22Rv1 (cell line): ENCODE measurements around the gene CBR3.

ENCODE experiments used
- H3K27ac ChIP-seq: fragments of 450-650 bp; 2 replicates; pipeline ENCODE4 v1.5.1; 2017
- ZFX ChIP-seq: fragments of 450-650 bp; IDR thresholded peaks from 2 replicates; pipeline ENCODE4 v1.6.1; 2017; ENCODE audit warnings: antibody characterized with exemption, borderline replicate concordance
- TF ChIP-seq, protein P1 (sequence below): fragments of 450-650 bp; IDR thresholded peaks from 2 replicates; pipeline ENCODE4 v1.5.1; 2017; ENCODE audit warnings: mild to moderate bottlenecking

Gene CBR3

DNA sequence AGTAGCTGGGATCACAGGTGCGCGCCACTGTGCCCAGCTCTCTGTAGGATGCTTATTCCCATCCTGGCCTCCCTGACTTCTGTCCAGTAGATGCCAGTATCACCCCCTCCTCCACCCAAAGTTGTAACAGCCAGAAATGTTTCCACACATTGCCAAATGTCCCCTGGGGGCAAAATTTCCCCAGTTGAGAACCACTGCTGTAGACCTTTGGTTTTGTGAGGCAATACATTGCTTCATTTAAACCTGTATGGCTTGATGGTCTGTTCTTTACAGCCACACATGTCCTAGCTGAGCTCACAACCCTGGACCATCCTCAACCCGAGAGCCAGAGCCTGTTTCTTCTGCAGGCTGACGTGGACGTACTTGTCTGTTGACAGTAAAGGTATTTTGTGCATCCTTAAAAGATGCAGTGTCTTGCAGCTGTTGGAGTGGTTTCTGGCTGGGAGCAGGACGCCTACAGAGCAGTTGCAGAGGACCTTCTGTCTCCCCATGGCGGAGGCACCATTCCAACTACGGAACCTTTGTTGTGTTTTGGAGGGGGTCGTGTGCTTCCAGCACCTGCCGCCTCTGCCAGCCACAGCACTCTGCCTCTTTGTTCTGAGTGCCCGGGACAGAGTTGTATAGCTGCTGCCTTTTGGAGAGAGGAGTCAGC, 48.4 kb downstream of the CBR3 start:
- H3K27ac ChIP-seq = no peak overlapping the region
- TF ChIP-seq, protein P1, sequence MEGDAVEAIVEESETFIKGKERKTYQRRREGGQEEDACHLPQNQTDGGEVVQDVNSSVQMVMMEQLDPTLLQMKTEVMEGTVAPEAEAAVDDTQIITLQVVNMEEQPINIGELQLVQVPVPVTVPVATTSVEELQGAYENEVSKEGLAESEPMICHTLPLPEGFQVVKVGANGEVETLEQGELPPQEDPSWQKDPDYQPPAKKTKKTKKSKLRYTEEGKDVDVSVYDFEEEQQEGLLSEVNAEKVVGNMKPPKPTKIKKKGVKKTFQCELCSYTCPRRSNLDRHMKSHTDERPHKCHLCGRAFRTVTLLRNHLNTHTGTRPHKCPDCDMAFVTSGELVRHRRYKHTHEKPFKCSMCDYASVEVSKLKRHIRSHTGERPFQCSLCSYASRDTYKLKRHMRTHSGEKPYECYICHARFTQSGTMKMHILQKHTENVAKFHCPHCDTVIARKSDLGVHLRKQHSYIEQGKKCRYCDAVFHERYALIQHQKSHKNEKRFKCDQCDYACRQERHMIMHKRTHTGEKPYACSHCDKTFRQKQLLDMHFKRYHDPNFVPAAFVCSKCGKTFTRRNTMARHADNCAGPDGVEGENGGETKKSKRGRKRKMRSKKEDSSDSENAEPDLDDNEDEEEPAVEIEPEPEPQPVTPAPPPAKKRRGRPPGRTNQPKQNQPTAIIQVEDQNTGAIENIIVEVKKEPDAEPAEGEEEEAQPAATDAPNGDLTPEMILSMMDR = no peak
- no peak for TF ChIP-seq ZFX

DNA sequence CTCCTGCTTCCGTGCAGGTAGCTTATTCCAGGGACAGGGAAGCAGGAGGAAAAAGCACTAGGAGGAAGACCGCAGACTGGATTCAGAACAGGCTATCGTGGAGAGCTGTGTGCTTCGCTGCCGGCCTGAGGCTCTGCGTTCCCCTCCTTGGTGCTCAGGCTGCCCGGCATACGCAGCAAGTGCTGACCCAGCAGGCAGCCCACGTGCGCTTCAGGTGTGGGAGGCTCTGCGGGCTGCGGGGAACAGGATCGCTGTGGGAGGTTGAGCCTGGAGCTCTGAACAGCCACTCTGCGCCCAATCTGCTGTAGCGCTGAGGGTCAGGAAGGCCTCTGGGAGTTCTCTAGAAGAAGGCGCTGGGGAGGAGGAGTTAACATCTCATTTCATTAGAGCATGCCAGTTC, 49.7 kb downstream of the CBR3 start:
- H3K27ac ChIP-seq = no peak overlapping the region
- TF ChIP-seq, protein P1 = no peak
- no peak for TF ChIP-seq ZFX

DNA sequence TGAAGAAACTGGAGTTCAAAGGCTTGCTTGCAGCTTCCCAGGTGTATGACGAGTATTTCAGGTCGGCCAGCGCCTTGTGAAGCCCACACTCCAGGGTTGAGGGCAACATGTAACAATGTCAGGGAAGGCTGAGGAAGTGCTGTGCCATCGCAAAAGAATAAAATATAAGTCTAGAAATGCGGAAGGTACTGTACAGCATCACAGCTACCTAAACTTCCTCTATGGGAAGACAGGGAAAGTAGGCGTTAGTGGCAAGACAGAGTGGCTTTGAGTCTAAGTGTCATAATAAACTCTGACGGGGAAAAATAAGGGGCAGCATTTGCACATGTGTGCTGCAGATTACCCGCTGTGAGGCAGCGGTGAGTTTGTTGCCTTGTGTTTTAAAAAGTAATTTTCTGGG, 50.6 kb downstream of the CBR3 start:
- TF ChIP-seq, protein P1 = no peak
- TF ChIP-seq ZFX = no peak
- no peak overlapping the region for H3K27ac ChIP-seq

DNA sequence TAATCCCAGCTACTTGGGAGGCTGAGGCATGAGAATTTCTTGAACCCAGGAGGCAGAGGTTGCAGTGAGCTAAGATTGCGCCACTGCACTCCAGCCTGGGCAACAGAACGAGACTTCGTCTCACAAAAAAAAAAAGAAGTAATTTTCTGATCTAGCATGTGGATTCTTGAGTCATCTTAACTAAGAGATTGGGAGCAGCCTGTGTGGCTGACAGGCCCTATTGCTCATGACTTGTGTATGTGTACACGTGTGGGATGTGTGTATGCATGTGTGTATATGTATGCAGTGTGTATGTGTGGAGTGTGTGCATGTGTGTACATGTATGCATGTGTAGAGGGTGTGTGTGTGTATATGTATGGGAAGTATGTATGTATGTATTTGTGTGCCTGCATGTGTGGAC, 51.2 kb downstream of the CBR3 start:
- H3K27ac ChIP-seq = peak overlapping the region; percentile 85; the same call in 1 of the 2 replicates

DNA sequence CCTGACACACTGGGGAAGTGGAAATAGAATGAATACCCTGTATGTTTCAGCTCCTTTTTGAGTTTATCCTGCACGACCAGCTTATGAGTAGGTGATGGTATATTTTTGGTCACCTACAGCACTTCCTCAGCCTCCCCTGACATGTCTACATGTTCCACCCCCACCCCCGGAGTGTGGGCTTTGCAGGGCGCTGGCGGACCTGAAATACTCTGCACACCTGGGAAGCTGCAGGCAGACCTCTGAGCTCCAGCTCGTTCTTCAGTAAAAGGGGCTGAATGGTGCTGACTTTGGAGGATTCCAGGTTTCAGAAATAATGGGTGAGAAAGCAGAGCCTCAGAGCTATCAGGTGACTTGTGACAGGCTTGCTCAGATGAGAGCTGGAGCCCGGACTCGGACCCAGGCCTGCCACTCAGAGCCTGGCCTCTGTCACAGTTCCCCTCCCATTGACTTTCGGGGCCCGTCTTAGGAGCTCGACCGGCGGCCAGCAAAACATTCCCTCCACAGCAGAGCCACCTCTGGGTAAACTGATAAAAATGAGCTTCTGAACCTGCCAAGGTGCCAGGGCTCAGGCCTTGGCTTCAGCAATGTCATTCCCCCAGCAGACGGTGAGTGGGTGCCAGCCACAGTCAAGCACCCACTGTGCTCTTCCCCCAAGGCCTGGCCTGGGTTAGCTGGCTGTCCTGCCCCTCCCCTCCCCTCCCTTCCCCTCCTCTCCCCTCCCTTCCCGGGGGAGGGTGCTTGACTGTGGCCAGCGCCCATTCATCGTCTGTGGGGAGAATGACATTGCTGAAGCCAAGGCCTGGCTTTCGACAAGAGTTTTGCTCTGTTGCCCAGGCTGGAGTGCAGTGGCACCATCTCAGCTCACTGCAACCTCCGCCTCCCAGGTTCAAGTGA, 51.9 kb downstream of the CBR3 start:
- peak overlapping the region; percentile 85 for H3K27ac ChIP-seq

More for the DNA sequence above, 51.2 kb downstream of the CBR3 start:
- no peak for TF ChIP-seq ZFX
- TF ChIP-seq, protein P1 = no peak

DNA sequence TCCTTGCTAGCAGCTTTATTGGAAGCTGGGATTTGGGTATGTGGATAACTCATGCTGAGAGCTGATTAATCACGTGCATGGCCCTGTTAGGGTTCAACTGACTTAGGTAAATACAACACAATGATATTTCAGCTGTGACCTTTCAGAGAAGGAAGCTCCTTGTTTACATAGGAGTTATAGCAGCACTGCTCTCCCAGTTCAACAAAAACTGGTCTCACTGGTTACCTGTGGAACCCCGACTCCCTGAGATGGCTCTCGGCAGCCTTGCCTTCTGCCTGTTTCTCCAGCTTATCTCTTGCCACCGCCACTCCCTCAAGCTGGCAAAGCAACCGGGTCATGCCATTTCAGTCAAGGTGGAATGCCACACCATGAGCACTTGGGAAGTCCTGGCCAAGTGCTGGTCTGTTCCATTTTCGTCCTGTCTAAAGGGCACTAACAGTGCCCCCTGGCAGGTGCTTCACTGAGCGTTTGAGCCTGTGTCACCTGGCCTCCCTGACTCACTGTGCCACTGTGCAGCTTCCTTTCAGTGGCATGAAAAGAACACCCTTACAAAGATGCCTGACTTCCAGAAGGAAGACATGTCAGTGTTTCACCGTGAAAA, 53.3 kb downstream of the CBR3 start:
- TF ChIP-seq, protein P1 = peak; percentile 54
- TF ChIP-seq ZFX = no peak
- H3K27ac ChIP-seq = peak overlapping the region; percentile 85

More for the DNA sequence above, 51.9 kb downstream of the CBR3 start:
- TF ChIP-seq ZFX = no peak
- TF ChIP-seq, protein P1 = no peak

DNA sequence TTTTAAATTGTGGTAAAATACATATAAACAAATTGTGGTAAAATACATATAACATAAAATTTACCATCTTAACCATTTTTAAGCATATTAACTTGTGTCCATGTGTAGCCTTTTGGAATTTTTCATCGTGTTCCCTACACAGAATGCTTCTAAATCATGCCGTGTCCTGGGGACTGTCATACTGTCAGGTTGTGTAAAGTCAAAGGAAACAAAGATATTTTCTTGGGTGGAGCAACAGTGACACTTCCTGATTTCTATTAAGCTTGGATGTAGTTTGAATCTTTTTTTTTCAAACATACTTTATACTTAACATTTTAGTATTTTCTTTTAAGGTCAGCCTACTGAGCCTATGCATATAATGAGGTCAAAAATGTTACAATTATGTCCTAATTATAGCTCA, 54.1 kb downstream of the CBR3 start:
- TF ChIP-seq, protein P1 = no peak
- no peak for TF ChIP-seq ZFX
- H3K27ac ChIP-seq = peak overlapping the region; percentile 85
